Uterus (tissue), 2 donors: ENCODE data around the gene CLRN1.

Source experiments
- POLR2A ChIP-seq, 2 donors: fragments of 450-650 bp; IDR thresholded peaks; one replicate each; pipeline ENCODE4 v1.6.1; 2016; ENCODE audit warnings: antibody characterized with exemption in 2 of 2, mild to moderate bottlenecking in 1 of 2, moderate library complexity in 1 of 2
- TF ChIP-seq, protein P1 (sequence below), 4 experiments: fragments of 200-600 bp in 2 of 4; fragments of 450-650 bp in 2 of 4; sonication (generic) in 2 of 4; IDR thresholded peaks; one replicate each; pipeline ENCODE4 v1.5.1; 2016 to 2019; ENCODE audit warnings: antibody characterized with exemption in 4 of 4, mild to moderate bottlenecking in 2 of 4, moderate library complexity in 1 of 4

GRCh38 chr3:150942221-150942620, 30.3 kb downstream of the CLRN1 start:
- TF ChIP-seq POLR2A (IDR thresholded peaks at IDR 0.05), result no peak
- TF ChIP-seq, protein P1, sequence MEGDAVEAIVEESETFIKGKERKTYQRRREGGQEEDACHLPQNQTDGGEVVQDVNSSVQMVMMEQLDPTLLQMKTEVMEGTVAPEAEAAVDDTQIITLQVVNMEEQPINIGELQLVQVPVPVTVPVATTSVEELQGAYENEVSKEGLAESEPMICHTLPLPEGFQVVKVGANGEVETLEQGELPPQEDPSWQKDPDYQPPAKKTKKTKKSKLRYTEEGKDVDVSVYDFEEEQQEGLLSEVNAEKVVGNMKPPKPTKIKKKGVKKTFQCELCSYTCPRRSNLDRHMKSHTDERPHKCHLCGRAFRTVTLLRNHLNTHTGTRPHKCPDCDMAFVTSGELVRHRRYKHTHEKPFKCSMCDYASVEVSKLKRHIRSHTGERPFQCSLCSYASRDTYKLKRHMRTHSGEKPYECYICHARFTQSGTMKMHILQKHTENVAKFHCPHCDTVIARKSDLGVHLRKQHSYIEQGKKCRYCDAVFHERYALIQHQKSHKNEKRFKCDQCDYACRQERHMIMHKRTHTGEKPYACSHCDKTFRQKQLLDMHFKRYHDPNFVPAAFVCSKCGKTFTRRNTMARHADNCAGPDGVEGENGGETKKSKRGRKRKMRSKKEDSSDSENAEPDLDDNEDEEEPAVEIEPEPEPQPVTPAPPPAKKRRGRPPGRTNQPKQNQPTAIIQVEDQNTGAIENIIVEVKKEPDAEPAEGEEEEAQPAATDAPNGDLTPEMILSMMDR (IDR thresholded peaks at IDR 0.05), result no peak
